Measurements from ENCODE around the gene GAPT.

DNA sequence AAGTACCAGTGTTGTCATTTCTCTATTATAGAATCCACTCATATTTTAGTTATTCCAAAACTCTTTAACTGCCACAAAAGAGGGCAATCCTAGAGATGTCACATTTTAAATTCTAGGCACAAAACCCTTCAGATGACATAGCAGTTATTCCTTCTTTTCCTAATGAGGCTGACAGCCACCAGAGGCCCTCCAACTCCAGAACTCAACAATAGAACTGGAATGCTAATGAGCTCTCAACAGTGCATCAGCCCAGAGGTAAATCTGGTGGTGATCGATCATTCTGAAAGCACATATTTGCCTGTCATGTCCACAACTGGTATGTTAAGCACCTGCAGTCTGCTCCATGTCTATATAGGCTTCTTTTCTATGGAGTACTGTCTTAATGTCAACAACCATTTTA is 51.5 kb downstream of the GAPT start:
- TF ChIP-seq, protein P1, sequence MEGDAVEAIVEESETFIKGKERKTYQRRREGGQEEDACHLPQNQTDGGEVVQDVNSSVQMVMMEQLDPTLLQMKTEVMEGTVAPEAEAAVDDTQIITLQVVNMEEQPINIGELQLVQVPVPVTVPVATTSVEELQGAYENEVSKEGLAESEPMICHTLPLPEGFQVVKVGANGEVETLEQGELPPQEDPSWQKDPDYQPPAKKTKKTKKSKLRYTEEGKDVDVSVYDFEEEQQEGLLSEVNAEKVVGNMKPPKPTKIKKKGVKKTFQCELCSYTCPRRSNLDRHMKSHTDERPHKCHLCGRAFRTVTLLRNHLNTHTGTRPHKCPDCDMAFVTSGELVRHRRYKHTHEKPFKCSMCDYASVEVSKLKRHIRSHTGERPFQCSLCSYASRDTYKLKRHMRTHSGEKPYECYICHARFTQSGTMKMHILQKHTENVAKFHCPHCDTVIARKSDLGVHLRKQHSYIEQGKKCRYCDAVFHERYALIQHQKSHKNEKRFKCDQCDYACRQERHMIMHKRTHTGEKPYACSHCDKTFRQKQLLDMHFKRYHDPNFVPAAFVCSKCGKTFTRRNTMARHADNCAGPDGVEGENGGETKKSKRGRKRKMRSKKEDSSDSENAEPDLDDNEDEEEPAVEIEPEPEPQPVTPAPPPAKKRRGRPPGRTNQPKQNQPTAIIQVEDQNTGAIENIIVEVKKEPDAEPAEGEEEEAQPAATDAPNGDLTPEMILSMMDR (IDR thresholded peaks at IDR 0.05): no peak
- no peak for TF ChIP-seq POLR2A (IDR thresholded peaks at IDR 0.05)

All from esophagus squamous epithelium (tissue), 4 donors.